ENCODE data around the gene FYCO1.
A peak's percentile ranks its signal among the peaks of the same experiment; 100 is the strongest.
"Not testable (repeated sequence)": the region's sequence is repeated elsewhere in the genome, so short reads cannot be mapped to it uniquely, and the experiment has no call there.

FYCO1 gene

DNA sequence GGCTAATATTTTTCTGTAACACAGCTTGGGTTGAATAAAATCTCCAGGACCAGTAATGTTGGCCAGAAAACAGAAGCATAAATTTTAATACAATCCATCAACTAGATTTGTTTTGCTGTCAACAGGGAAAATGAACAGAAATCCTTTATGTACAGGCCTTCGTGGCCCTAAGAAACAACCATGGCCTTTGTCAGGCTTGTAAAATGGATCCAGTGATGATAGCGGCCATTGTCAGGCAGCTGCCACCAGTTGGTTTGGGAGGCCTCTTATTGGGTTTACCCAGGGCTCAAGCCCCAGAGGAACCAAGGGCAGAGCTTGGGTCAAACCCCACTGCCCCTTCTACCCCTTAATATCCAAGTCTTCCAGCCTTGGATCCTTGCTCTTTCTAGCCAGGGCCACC is 5.6 kb upstream of the FYCO1 start:
- Histone ChIP-seq H3K23ac (ENCODE audit: low read length) (no peak overlapping the region), H3K18ac (ENCODE audit: low read length) (no peak overlapping the region), H3K4me2 (ENCODE audit: low read length) (no peak overlapping the region), H2AFZ (ENCODE audit: insufficient read depth, low read length, poor library complexity) (no peak overlapping the region), H2BK12ac (ENCODE audit: low read length) (no peak overlapping the region), H3K4ac (ENCODE audit: low read depth, low read length) (no peak overlapping the region), H3K79me2 (ENCODE audit: control insufficient read depth, insufficient read depth, low read length, poor library complexity) (no peaks in the 10 kb centered on the region), H2BK5ac (ENCODE audit: low read depth, low read length, poor library complexity) (no peak overlapping the region), H4K91ac (ENCODE audit: low read depth, low read length) (no peak overlapping the region), H3K9ac (ENCODE audit: low read length) (no peak overlapping the region), H2BK120ac (ENCODE audit: insufficient read depth, low read length, poor library complexity) (no peak overlapping the region), H3K14ac (ENCODE audit: low read length) (no peak overlapping the region), H4K12ac (ENCODE audit: low read depth, low read length) (no peak overlapping the region), H3K9me3 (ENCODE audit: insufficient read depth, low read depth, low read length) (peaks cover 4% of the 10 kb centered on the region), H3K27me3 (ENCODE audit: insufficient read depth, low read length) (no peaks in the 10 kb centered on the region), H4K8ac (ENCODE audit: low read depth, low read length) (no peak overlapping the region), H3K4me3 (ENCODE audit: low read depth, low read length) (no peak overlapping the region), H3K36me3 (ENCODE audit: control insufficient read depth in 1 of 2, insufficient read depth in 2 of 2, low read length in 2 of 2) (no peaks in the 10 kb centered on the region), H3K79me1 (ENCODE audit: low read length) (no peaks in the 10 kb centered on the region), H3K27ac (ENCODE audit: low read depth, low read length) (no peak overlapping the region), H2AK5ac (ENCODE audit: low read length) (no peak overlapping the region), H3K4me1 (ENCODE audit: control insufficient read depth in 1 of 2, insufficient read depth in 2 of 2, low read length in 2 of 2) (peaks cover 0 to 4% of the 10 kb centered on the region in 2 experiments)
- no peak for DNase-seq
- no CpG with 5 or more reads among the region's 2 CpGs for WGBS (ENCODE audit: extremely low coverage, insufficient coverage, insufficient read length)

DNA sequence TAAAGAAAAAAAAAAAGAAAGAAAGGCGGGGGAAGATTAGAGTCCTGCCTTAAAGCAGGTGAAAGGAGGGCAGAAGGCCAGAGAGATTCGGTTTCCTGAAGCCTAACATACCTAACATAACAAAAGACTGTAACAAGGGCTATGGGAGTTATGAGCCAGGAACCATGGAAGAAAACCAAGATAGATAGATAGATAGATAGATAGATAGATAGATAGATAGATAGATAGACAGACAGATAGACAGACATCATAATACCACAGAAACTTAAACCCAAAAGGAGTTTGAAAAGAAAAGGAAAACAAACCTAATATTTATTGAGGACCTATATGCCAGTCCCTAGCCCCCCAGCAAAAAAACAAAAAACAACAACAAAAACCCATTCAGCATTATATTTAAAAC is 2.3 kb upstream of the FYCO1 start:
- peaks cover 10% of the 10 kb centered on the region for H3K79me1 ChIP-seq (ENCODE audit: low read length)
- no CpG with 5 or more reads among the region's 2 CpGs for WGBS (ENCODE audit: extremely low coverage, insufficient coverage, insufficient read length)

DNA sequence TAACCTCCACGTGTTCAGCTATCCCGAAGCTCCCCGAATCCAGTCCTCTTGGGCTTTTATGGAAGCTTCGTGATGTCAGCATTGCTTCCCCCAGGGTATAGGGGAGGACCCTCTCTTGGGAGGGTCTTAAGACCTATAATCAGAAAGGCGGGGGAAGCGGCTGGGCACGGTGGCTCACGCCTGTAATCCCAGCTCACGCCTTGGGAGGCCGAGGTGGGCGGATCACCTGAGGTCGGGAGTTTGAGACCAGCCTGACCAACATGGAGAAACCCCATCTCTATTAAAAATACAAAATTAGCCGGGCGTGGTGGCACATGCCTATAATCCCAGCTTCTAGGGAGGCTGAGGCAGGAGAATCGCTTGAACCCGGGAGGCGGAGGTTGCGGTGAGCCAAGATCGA is 1.9 kb upstream of the FYCO1 start:
- not testable (repeated sequence) for H3K79me2 ChIP-seq (ENCODE audit: control insufficient read depth, insufficient read depth, low read length, poor library complexity); H3K9me3 ChIP-seq (ENCODE audit: insufficient read depth, low read depth, low read length); H3K4me3 ChIP-seq (ENCODE audit: low read depth, low read length)

More for the DNA sequence above, 2.3 kb upstream of the FYCO1 start:
- peaks cover 4% of the 10 kb centered on the region for H3K9me3 ChIP-seq (ENCODE audit: insufficient read depth, low read depth, low read length)
- no peaks in the 10 kb centered on the region for H3K27me3 ChIP-seq (ENCODE audit: insufficient read depth, low read length)
- peaks cover 3% of the 10 kb centered on the region for H3K79me2 ChIP-seq (ENCODE audit: control insufficient read depth, insufficient read depth, low read length, poor library complexity)
- no peak overlapping the region for H3K4me2 ChIP-seq (ENCODE audit: low read length)
- H3K4me1 ChIP-seq (ENCODE audit: control insufficient read depth in 1 of 2, insufficient read depth in 2 of 2, low read length in 2 of 2), result peaks cover 0 to 10% of the 10 kb centered on the region in 2 experiments
- no peak overlapping the region for H3K4me3 ChIP-seq (ENCODE audit: low read depth, low read length)
- no peak overlapping the region for H2BK120ac ChIP-seq (ENCODE audit: insufficient read depth, low read length, poor library complexity)
- no peak overlapping the region for H3K14ac ChIP-seq (ENCODE audit: low read length)
- no peak overlapping the region for H4K91ac ChIP-seq (ENCODE audit: low read depth, low read length)
- H3K36me3 ChIP-seq (ENCODE audit: control insufficient read depth in 1 of 2, insufficient read depth in 2 of 2, low read length in 2 of 2), result no peaks in the 10 kb centered on the region
- H3K9ac ChIP-seq (ENCODE audit: low read length), result no peak overlapping the region
- H3K27ac ChIP-seq (ENCODE audit: low read depth, low read length), result no peak overlapping the region
- no peak overlapping the region for H2AFZ ChIP-seq (ENCODE audit: insufficient read depth, low read length, poor library complexity)
- DNase-seq, result peak; percentile 15 to 73
- no peak overlapping the region for H3K18ac ChIP-seq (ENCODE audit: low read length)
- H2BK5ac ChIP-seq (ENCODE audit: low read depth, low read length, poor library complexity), result no peak overlapping the region
- no peak overlapping the region for H3K23ac ChIP-seq (ENCODE audit: low read length)
- H2AK5ac ChIP-seq (ENCODE audit: low read length), result no peak overlapping the region
- H3K4ac ChIP-seq (ENCODE audit: low read depth, low read length), result no peak overlapping the region
- H2BK12ac ChIP-seq (ENCODE audit: low read length), result no peak overlapping the region
- H4K12ac ChIP-seq (ENCODE audit: low read depth, low read length), result no peak overlapping the region
- no peak overlapping the region for H4K8ac ChIP-seq (ENCODE audit: low read depth, low read length)

GRCh38 chr3:45994419-45995235 is 997 bp downstream of the FYCO1 start:
- Histone ChIP-seq H3K23ac (ENCODE audit: low read length) (no peak overlapping the region), H3K9me3 (ENCODE audit: insufficient read depth, low read depth, low read length) (peaks cover 2% of the 10 kb centered on the region), H3K4me2 (ENCODE audit: low read length) (peak overlapping the region; percentile 83), H2AK5ac (ENCODE audit: low read length) (no peak overlapping the region), H3K14ac (ENCODE audit: low read length) (peak overlapping the region; percentile 38), H3K4me1 (ENCODE audit: control insufficient read depth in 1 of 2, insufficient read depth in 2 of 2, low read length in 2 of 2) (peaks cover 0 to 10% of the 10 kb centered on the region in 2 experiments), H3K36me3 (ENCODE audit: control insufficient read depth in 1 of 2, insufficient read depth in 2 of 2, low read length in 2 of 2) (no peaks in the 10 kb centered on the region), H2AFZ (ENCODE audit: insufficient read depth, low read length, poor library complexity) (peak overlapping the region; percentile 30), H2BK5ac (ENCODE audit: low read depth, low read length, poor library complexity) (peak overlapping the region; percentile 32), H3K9ac (ENCODE audit: low read length) (peak overlapping the region; percentile 28), H2BK120ac (ENCODE audit: insufficient read depth, low read length, poor library complexity) (peak overlapping the region; percentile 2), H3K27me3 (ENCODE audit: insufficient read depth, low read length) (no peaks in the 10 kb centered on the region), H3K79me2 (ENCODE audit: control insufficient read depth, insufficient read depth, low read length, poor library complexity) (peaks cover 5% of the 10 kb centered on the region), H2BK12ac (ENCODE audit: low read length) (no peak overlapping the region), H3K27ac (ENCODE audit: low read depth, low read length) (no peak overlapping the region), H3K4me3 (ENCODE audit: low read depth, low read length) (peak overlapping the region; percentile 98), H3K18ac (ENCODE audit: low read length) (peak overlapping the region; percentile 16), H4K8ac (ENCODE audit: low read depth, low read length) (peak overlapping the region; percentile 56), H4K12ac (ENCODE audit: low read depth, low read length) (no peak overlapping the region), H3K4ac (ENCODE audit: low read depth, low read length) (peak overlapping the region; percentile 15), H4K91ac (ENCODE audit: low read depth, low read length) (peak overlapping the region; percentile 59), H3K79me1 (ENCODE audit: low read length) (peaks cover 10% of the 10 kb centered on the region)
- DNase-seq, result no peak
- WGBS (ENCODE audit: extremely low coverage, insufficient coverage, insufficient read length), result no CpG with 5 or more reads among the region's 16 CpGs

More for the DNA sequence above, 1.9 kb upstream of the FYCO1 start:
- not testable (repeated sequence) for H3K14ac ChIP-seq (ENCODE audit: low read length); H3K18ac ChIP-seq (ENCODE audit: low read length); H2BK5ac ChIP-seq (ENCODE audit: low read depth, low read length, poor library complexity); H4K91ac ChIP-seq (ENCODE audit: low read depth, low read length); H3K23ac ChIP-seq (ENCODE audit: low read length); H3K27me3 ChIP-seq (ENCODE audit: insufficient read depth, low read length); H3K4me2 ChIP-seq (ENCODE audit: low read length); H4K12ac ChIP-seq (ENCODE audit: low read depth, low read length); H2AFZ ChIP-seq (ENCODE audit: insufficient read depth, low read length, poor library complexity); H2AK5ac ChIP-seq (ENCODE audit: low read length); H2BK12ac ChIP-seq (ENCODE audit: low read length); H3K36me3 ChIP-seq (ENCODE audit: control insufficient read depth in 1 of 2, insufficient read depth in 2 of 2, low read length in 2 of 2); H3K4ac ChIP-seq (ENCODE audit: low read depth, low read length); H3K9ac ChIP-seq (ENCODE audit: low read length); H2BK120ac ChIP-seq (ENCODE audit: insufficient read depth, low read length, poor library complexity); DNase-seq; H4K8ac ChIP-seq (ENCODE audit: low read depth, low read length); H3K27ac ChIP-seq (ENCODE audit: low read depth, low read length)
- Histone ChIP-seq H3K79me1 (ENCODE audit: low read length) (peaks cover 10% of the 10 kb centered on the region), H3K4me1 (ENCODE audit: control insufficient read depth in 1 of 2, insufficient read depth in 2 of 2, low read length in 2 of 2) (peaks cover 0 to 10% of the 10 kb centered on the region in 2 experiments)
- no CpG with 5 or more reads among the region's 19 CpGs for WGBS (ENCODE audit: extremely low coverage, insufficient coverage, insufficient read length)

Measured in trophoblast cell (in vitro differentiated cells and primary cell).